GM12891 (cell line): Measurements from ENCODE around the gene CORT.

Experiments used
- PAX5 ChIP-seq: IDR thresholded peaks from 2 replicates; pipeline ENCODE4 v1.6.1; 2011; ENCODE audit warnings: low read length, moderate library complexity, mild to moderate bottlenecking; ENCODE audit not compliant: insufficient read depth, severe bottlenecking
- POLR2A ChIP-seq: IDR thresholded peaks from 2 replicates; pipeline ENCODE4 v1.6.1; 2011; ENCODE audit warnings: low read depth, low read length, control low read depth
- POLR2AphosphoS5 ChIP-seq: IDR thresholded peaks from 2 replicates; pipeline ENCODE4 v1.6.1; 2011; ENCODE audit warnings: low read depth, low read length, control low read depth

GRCh38 chr1:10495475-10495817 lies 45.6 kb downstream of the CORT start:
- TF ChIP-seq POLR2A (no peak), POLR2AphosphoS5 (no peak), PAX5 (no peak)
